CD4-positive, alpha-beta T cell treated with Interleukin-10 for 1 hour (primary cell): Measurements from ENCODE around the gene EFCAB6.

Experiments used
- DNase-seq: peaks from one replicate; pipeline ENCODE4 v3.0.0-alpha.2; 2020

EFCAB6 gene

DNA sequence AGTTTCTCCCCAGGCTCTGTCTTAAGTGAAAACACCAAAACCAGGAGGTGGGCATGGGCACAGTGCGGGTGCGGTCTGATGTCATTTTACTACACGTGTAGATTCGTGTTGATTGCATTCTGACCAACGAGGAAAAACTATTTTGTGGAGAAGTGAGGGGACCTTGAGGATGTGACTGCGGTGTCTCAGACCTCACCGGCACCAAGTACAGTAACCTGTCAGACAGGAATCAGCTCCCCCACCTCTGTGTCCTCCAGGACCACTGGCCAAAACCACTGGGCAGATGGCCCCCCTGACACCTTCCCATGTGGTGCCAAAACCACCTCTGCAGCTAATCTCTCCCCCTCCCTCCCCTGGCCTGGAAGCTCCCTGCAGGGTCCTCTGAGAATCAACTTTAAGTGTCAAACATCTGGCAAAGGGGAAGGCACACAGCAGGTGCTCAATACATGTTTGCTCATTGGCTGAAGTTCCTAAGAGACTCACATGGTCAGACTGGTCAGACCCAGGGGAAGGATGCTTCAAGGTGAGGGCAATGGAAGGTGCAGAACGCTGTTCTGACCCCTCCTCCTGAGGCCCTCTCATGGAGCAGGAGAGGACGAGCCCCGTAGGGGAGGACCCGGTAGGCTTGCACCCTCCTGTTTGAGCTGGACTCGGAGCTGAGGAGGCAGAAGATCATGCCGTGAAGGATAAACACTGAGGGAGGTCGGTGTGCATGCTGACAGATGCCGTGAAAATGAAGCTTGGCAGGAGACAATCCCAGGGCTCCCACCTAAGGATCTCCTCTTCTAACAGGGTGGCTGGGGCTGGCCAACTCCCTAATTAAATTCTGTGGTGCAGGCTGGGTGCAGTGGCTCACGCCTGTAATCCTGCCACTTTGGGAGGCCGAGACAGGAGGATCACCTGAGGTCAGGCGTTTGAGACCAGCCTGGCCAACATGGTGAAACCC, 270.4 kb downstream of the EFCAB6 start:
- DNase-seq: no peak

DNA sequence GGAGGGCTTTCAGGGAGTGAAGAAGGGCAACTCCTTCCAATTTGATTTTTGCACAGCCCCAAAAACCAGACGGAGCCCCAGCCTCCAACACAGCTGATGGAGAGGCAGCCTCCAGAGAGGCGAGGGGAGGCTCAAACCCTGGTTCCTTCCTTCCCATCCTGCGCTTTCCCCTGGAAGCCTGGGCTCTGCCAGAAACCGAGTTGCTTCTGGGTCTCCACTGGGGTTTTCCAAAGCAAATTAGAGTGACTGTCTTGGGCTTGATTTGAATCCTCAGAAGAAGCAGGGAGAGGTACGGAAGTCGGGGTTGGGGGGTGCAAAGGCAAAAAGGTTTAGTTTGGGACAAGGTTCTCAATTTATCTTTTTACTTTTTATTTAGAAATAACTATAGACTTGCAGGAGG, 271.1 kb downstream of the EFCAB6 start:
- DNase-seq: no peak

DNA sequence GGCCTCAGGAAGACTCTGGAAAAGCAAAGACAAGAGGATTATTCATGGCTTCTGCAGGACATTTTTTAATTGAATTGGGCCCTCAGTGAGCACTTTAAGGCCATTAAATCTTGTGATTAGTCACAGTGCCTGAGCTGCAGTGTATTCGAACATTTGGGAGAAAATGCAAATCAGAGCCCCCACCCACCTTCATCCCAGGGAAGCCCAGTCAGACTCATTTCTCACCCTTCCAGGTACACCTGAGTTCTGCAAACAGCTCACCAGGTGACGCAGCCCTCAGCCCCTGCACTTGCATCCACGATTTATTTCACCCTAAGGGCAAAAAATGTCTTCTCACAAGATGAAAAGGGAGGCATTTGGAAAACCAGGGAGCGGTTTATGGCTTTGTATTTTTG, 271.6 kb downstream of the EFCAB6 start:
- no peak for DNase-seq

DNA sequence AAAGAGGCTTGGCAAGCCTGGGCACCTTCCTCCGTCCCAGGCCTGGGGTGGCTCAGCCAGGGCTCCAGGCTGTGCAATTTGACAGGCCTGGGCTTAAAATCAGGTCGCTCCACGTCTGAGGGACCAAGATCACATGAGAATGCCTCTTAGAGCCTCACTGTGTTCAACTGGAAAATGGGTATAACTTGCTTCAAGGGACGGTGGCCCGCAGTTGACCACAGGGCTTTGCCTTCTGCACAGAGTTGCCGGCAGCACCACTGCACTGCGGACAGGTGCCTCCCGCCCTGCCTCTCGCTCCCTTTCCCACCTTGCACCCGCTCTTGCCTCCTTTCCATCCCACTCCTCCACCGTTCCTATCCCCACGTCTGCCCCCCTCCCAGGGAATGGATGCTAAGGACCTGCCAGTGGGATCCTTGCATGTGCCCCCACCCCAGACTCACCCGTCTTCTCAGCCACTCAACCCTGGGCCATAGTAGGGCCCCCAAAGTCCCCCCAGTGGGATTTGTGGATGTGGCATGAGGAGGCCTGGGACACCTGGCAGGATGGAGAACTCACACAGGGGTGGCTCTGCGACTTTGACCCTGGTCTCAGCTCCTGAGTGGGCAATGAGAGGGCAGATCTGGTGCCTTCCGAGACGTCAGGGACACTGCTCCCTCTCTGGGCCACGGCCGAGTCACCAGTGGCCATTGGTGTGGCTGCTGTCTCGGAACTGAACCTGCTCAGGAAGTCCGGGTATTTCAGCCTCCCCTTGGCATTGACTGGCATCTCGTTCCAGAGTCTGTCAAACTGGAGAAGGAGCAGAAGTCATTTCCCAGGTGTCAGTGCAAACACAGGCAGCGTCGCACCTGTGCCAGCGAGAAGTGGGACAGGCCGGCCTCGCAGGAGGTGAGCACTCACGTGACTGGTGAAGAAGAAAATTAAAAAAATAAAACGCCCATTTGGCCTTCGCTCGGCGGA, 272.3 kb downstream of the EFCAB6 start:
- no peak for DNase-seq

DNA sequence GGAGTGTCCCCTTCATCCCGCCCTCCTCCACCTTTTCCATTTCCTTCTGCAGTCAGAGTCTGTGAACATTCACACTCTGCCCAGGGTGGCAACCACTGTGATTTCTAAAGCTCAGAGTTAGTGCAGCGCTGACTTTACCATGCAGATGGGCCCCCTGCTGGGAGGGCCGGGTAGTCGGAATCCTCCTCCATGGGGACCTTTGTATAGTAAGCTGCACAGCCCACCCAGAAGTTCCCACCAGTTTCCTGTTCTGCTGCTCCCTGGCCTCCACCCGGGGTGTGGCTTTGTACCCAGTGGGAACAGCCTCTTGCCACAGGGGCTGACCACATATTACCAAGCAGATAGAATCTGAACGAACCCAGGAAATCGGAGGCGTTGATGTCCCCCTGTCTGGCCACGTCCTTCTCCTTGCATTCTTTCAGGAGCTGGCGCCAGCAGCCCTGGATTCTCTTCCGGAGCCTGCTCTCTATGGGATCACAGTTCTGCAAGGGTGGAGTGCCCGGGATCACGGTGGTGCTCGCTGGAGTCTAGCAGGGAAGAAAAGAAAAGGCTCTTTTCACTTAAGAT, 275.0 kb downstream of the EFCAB6 start:
- DNase-seq: no peak

DNA sequence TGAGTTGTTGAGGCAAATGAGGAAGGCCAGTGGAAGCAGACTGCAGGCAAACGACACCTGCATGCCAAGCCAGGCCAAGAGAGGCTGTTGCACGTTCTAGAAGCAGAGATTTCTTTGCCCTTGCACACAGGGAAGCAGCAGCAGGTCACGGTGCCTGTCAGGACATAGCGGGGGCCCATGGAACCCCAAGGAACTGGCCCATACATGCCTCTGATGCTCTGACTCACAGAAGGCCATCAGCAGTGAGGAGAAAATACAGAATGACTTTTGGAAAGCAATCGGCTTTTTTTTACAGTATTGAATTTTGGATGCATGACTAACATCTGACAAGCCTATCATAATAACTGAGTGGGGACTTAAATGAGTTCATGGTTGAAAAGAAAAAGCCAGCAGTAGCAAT, 276.4 kb downstream of the EFCAB6 start:
- DNase-seq: no peak

DNA sequence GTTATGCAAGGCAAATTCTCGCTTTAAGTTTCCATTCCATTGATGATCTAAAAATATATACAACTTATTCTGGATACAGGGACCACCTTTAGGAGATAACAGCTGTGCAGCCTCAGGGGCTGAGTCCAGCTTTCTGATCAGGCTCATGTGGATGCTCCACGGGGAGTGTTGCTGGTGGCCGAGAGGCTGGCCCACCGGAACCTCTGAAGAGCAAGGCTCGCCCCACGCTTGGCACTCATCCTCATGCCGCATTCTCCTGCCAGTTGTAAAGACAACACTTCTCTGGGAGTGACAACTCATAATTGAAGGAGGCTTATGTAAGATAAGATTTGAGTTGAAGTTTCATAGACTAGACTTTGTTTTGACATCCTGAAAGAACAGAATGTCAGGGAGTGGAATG, 276.8 kb downstream of the EFCAB6 start:
- no peak for DNase-seq

DNA sequence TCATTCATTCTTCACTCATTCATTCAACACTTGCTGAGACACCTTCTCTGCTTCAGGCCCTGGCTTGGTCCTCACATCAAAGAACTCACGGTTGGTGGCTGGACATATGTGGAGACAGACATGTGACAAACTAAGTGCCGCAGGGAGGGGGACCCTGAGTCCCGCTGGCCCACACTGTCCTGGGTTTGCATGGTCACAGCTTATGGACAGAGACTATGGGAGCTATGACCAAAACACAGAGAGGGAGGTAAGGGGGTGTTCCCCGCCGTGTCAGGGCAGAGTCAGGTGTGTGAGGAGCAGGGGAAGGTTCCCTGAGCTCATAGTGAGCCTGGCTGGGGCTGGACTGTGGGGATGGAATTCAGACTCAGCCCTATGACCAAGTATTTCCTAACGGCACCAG, 277.2 kb downstream of the EFCAB6 start:
- no peak for DNase-seq

DNA sequence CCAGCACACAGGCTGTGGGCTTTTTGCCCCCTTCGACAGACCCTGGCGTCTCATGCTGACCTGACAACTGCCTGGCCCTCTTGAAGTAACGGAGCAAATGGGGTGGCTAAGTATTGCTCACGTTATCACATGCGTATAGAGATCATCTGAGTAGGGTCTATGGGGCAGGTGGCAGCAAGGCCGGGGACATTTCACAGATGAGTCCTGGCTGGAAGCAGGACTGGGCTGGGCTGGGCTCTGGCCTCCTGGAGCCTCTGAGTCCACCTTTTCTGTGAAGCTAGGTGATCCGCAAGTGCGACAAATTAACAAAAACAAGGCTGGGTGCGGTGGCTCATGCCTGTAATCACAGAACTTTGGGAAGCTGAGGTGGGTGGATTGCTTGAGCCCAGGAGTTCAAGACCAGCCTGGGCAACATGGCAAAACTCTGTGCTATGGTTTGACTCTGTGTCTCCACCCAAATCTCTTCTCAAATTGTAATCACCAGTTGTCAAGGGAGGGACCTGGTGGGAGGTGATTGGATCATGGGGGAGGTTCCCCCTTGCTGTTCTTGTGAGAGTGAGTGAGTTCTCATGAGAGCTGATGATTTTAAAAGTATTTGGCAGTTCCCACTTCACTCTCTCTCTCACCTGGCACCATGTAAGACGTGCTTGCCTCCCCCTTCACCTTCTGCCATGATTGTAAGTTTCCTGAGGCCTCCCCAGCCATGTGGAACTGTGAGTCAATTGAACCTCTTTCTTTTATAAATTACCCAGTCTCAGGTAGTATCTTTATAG, 278.3 kb downstream of the EFCAB6 start:
- no peak for DNase-seq

DNA sequence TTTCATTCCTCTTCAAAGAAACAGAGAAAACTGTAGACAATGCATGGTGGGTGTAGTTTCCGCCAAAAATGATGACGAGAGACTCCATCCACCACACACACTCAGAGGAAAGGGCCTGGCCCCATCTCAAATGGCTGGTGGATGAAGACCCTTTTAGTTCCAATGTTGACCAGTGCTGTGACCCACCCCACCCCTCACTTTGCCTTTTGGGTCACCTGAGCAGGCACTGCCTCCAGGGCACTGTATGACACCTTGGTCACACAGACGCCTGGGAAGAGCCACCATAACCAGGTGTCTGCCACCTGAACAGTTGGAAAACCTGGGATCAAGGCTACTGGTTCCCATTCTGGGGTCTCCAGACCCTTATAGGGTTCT, 279.0 kb downstream of the EFCAB6 start:
- no peak for DNase-seq

DNA sequence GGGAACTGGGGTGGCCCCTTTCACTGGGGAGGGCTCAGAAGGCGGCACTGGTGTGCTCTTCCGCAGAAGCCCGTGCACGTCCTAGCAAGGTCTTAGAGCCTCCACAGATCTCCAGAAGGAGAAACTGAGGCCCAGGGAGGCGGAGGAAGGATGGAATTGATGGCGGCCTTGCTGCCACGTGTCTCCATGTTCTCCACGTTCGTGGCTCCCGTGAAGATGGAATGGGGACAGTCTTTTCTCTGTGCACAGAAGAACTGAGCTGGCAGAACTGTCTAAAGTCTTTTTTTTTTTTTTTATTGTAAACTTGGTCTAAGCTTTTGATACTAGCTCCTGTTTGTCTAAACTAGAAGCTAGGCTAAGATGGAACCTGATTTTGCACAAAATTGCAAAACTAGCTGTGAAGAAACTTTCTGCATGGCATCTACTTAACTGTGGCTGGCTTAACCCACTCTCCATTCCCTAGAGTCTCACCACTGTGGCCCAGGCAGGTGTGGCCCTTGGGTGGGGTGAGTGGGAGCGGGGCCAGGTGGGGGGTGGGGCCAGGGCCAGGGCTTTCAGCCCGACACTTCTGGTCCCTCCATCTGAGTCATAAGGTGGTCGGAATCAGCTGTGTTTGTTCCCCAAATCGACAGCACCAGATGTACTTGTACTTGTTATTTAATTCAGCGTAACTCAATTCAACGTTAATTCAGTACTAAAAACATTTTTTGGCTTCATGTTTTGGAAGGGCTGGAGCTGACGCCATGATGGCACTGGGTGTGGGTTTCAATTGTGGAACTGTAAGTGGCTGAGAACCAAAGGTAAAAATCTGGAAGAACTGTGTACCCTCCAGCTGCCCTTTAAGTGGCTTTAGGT, 279.6 kb downstream of the EFCAB6 start:
- no peak for DNase-seq

DNA sequence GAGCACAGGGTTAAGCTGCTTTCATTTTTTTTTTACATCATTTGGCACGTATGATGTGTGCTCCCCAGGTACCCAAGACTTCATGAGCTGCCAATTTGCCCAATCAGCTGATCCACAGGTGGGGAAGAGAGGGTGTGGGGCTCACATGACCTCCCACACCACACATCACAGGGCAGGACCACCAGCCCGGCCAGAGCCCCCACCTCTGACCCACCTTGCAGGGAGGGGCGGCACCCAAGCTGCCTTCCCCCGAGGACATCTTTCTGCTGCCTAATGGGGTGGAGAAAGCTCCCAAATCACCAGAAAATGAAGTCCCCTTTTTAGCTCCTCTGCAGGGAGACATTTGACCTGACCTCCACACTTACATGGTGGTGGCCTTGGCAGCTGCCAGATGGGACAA, 280.5 kb downstream of the EFCAB6 start:
- no peak for DNase-seq

DNA sequence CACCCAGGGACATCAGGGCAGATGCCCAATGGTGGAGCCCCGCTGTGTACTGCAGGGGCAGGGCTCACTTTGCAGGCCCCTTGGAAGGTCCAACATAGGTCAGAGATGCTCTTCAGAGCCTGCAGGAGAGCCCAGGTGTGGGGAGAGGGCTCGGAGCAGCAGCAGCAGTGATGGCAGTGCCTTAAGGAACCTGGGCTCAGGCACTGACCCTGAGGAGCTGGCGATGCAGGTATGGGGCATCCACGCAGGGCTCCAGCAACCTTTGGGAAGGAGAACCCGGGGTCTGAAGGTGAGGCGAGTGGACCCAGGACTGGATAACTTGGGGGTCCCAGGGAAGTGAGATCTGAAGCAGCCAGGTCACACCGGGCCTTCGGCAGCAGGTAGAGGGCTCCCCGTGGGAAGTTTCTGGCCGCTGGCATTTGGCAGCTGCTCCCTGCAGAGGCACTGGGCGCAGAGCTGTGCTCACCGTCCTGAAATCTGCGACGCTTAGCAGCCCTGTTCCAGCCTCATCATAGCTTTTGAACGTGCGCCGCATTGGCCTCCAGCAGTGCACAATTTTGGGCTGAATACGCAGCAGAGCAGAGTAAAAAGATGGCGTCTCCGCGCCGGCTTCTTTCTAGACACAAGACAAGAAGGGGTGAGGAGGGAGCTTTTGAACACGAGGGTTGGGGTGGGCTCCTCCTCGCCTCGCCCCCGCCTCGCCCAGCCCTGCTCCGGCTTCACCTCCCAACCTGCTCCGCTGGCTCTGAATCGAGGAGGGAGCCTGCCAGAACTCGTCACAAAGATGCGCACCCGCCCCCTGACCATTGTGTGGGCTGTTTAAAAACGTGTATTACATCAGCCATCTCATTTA, 281.5 kb downstream of the EFCAB6 start:
- DNase-seq: no peak

DNA sequence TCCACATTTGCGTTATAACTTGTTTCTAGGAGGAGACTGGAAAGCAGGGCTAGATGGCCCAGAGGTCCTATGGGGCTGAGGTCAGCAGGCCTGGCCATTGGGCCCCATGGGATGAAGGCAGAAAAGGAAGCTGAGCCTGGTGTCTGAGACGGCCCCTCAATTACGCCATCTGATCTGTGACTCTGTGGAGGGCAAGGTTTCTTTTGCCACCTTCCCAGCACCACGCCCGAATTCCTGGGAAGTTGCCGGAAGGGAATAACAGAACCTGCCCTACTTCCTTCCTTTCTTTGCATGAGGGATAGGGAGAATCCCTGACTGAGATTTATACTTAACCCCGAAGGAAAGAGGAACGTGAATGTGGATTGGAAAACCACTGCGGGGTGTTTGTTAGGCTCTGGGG, 282.2 kb downstream of the EFCAB6 start:
- no peak for DNase-seq

DNA sequence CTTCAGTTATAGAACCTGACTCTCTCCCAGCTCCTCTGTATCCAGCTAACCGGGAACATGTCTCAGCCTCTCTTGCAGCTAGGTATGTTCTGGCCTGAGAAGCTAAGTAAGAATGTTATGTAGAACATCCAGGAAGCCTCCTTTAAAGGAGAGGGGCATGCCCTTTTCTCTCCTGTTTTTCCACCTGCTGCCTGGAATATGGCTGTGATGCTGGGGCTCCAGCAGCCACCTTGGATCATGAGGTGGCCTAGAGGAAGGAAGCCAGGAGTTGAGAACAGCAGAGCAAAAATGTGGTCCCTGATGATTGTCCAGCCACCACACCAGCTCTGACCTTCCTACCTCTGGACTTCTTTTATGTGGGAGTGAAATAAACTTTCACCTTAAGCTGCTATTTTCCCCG, 282.6 kb downstream of the EFCAB6 start:
- DNase-seq: no peak

DNA sequence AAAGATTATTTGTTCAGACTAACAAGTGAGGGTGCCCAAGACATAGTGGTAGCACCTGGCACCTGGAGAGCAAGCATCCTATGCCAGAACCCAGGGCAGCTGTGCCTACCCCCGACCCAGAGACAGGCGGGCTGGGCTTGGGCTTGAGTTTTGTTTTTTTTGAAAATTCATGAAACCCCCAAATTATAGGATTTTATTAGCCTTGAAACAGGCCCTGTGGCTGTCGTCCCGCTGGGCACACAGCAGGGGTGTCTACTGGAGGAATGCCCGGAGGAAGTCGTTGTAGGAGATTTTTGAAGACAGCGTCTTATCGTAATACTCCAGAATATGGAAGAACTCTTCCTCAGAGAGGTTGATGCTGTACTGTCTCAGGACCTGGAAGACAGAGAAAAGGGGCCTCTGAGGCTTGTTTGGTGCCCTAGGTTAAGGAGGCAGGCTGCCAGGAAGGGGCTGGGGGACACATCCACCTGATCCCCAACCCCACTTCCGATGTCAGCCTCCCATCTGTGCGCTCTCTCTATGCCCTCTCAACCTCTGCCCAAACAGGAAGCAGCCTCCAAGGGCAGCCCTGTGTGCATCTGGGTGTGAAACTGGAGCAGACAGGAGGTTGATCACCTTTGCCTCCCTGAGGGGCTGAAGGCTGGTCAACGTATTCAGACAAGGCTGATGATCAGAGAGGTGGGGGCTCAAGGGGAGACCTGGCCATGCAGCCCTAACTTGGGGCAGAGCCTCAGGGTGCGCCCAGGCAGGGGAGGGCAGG, 283.3 kb downstream of the EFCAB6 start:
- DNase-seq: no peak

DNA sequence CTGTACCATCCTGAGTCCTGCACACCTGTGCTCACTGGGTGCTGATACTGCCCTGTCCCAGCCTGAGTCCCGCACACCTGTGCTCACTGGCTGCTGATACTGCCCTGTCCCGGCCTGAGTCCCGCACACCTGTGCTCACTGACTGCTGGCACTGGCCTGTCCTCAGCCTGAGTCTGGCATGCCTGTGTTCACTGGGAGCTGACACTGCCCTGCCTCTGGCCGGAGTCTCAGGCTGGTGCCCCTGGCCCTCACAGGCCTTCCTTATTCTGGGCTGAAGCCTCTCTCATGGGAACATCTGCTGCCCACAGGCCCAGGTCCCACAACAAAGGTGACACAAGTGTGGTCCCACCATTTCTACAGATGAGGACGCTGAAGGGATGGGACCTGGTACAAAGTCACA, 285.2 kb downstream of the EFCAB6 start:
- DNase-seq: no peak

DNA sequence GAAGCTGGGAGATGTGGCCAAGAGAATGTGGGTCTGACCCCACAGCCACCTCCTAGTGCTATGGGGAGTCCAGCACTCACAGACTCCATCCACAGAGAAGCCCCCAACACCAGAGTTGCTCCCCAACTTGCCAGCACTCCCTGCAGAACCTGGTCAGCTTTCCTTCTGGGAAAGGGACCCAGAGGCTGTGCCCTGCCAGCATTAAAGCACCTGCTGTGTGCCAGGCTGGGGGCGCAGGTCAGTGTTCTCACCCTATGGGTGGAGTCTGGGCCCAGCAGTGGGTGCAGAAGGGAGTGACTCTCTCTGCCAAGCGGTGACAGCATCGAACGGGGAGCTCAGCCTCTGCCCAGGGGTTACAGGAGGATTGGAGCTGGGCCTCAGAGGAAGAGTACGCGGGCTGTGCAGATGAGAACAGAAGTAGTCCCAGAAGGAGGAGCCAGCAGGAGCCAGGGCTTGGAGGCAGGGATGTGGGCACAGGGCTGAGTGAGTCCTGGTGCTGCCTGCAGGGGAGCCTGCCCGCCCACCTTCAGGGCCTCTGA, 285.9 kb downstream of the EFCAB6 start:
- no peak for DNase-seq

DNA sequence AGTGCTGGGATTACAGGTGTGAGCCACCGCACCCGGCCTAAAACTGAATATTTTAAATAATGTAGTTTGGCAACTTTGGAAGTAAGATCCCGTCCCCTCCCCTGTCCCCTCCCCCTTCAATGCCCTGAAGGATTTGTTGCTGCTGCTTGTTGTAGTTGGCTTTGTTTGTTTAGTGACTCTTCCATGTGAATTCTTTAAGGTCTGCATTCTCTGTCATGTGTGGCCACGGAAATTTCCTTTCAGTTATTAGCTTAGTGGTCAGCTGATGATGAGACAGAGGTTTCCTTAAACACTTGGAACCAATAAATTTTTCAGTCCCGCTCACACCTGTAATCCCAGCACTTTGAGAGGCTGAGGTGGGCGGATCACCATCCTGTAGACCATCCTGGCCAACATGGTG, 290.4 kb downstream of the EFCAB6 start:
- DNase-seq: no peak

DNA sequence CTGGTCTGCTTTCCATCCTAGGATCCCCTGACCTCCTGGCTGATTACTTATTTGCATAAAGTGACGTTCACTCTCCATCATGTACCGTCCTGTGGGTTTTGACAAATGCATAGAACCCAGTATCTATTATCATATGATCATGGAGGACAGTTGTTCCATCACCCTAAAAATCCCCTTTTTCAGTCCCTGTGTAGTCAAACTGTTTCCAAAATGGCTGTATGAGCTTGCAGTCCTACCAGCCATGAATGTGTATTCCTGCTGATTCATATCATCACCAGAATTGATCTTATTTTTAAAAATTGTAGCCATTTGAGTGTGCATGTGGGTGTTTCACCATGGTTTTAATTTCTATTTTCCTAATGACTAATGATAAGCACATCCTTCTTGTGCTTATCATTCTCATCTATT, 291.5 kb downstream of the EFCAB6 start:
- no peak for DNase-seq
